ENCODE measurements around the gene EYS. TPM values are rescaled to one million over a fixed set of nuclear protein-coding genes. Genes with fewer than 3 reads are reported as not detected.
"Not testable (repeated sequence)": the region's sequence is repeated elsewhere in the genome, so short reads cannot be mapped to it uniquely, and the experiment has no call there.

The EYS gene
- total RNA-seq, 1 donor from 2014 or later: not detected

DNA sequence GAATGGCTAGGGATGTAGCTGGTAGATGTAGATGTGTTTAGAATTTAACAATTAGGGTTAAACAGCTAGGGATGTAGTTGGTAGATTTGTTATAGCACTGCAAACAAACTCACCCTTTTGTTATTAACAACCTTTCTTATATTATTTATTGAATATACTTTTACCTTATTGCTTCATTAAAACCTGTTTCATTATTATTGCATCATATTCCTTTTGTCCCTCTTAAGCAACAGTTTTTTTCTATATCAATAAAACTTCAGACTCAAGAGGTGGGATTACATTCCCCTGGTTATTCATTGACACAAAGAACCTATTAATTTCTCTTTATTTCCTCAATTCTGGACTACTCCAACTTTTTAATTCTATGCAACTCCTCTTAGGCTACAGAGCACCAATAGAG, 661.2 kb downstream of the EYS start:
- Mint-ChIP-seq H3K9me3 (ENCODE audit: unreplicated experiment) (no peaks in the 10 kb centered on the region), H3K36me3 (ENCODE audit: unreplicated experiment) (no peaks in the 10 kb centered on the region), H3K4me3 (ENCODE audit: unreplicated experiment) (no peak overlapping the region), H3K4me1 (ENCODE audit: unreplicated experiment) (no peaks in the 10 kb centered on the region), H3K27ac (ENCODE audit: unreplicated experiment) (no peak overlapping the region), H3K27me3 (ENCODE audit: unreplicated experiment) (peaks cover 16% of the 10 kb centered on the region)
- TF ChIP-seq, protein P1, sequence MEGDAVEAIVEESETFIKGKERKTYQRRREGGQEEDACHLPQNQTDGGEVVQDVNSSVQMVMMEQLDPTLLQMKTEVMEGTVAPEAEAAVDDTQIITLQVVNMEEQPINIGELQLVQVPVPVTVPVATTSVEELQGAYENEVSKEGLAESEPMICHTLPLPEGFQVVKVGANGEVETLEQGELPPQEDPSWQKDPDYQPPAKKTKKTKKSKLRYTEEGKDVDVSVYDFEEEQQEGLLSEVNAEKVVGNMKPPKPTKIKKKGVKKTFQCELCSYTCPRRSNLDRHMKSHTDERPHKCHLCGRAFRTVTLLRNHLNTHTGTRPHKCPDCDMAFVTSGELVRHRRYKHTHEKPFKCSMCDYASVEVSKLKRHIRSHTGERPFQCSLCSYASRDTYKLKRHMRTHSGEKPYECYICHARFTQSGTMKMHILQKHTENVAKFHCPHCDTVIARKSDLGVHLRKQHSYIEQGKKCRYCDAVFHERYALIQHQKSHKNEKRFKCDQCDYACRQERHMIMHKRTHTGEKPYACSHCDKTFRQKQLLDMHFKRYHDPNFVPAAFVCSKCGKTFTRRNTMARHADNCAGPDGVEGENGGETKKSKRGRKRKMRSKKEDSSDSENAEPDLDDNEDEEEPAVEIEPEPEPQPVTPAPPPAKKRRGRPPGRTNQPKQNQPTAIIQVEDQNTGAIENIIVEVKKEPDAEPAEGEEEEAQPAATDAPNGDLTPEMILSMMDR (IDR thresholded peaks at IDR 0.05): no peak
- DNase-seq (ENCODE audit: extremely low spot score, unreplicated experiment): no peak

DNA sequence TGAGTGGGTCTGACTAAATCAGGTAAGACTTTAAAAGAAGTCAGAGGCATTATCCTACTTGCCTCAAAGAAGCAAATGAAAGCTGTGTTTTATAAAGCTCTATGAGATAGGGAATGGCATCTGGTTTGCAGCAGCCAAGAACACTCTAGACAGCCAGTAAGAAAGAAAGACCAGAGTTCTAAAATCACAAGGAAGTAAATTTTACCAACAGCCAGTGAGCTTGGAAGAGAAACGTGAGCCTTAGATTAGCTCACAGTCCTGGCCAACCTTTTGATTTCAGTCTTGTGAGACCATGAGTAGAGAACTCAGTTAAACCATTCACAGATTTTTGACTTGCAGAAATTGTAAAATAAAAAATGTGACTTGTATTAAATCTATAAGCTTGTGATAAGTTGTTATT, 693.0 kb downstream of the EYS start:
- H3K27ac Mint-ChIP-seq (ENCODE audit: unreplicated experiment): no peak overlapping the region
- no peak for DNase-seq (ENCODE audit: extremely low spot score, unreplicated experiment)
- H3K4me3 Mint-ChIP-seq (ENCODE audit: unreplicated experiment): no peak overlapping the region
- TF ChIP-seq, protein P1 (IDR thresholded peaks at IDR 0.05): no peak
- H3K27me3 Mint-ChIP-seq (ENCODE audit: unreplicated experiment): peaks cover 3% of the 10 kb centered on the region
- H3K9me3 Mint-ChIP-seq (ENCODE audit: unreplicated experiment): no peaks in the 10 kb centered on the region
- no peaks in the 10 kb centered on the region for H3K4me1 Mint-ChIP-seq (ENCODE audit: unreplicated experiment)
- no peaks in the 10 kb centered on the region for H3K36me3 Mint-ChIP-seq (ENCODE audit: unreplicated experiment)

DNA sequence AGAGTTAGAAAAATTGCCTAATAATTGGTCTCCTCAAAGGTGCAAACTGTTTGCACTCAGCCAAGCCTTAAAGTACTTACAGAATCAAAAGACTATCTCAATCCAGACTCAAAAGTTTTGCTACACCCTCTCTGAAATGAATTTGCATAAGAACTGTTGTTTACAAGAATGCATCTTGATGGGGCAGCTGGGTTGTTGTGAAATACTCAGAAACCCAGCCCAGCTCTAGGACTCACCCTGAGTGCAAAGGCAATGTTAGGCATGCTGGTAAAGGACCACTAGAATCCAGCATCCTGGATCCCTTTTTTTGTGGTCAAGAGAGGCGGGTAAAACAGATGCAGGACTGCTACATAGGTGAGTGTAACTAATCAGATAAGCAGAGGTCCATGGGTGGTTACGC, 700.2 kb downstream of the EYS start:
- TF ChIP-seq, protein P1 (IDR thresholded peaks at IDR 0.05): no peak
- Mint-ChIP-seq H3K4me1 (ENCODE audit: unreplicated experiment) (no peaks in the 10 kb centered on the region), H3K4me3 (ENCODE audit: unreplicated experiment) (no peak overlapping the region), H3K9me3 (ENCODE audit: unreplicated experiment) (peaks cover 12% of the 10 kb centered on the region), H3K27me3 (ENCODE audit: unreplicated experiment) (peaks cover 5% of the 10 kb centered on the region), H3K27ac (ENCODE audit: unreplicated experiment) (no peak overlapping the region), H3K36me3 (ENCODE audit: unreplicated experiment) (no peaks in the 10 kb centered on the region)
- no peak for DNase-seq (ENCODE audit: extremely low spot score, unreplicated experiment)

DNA sequence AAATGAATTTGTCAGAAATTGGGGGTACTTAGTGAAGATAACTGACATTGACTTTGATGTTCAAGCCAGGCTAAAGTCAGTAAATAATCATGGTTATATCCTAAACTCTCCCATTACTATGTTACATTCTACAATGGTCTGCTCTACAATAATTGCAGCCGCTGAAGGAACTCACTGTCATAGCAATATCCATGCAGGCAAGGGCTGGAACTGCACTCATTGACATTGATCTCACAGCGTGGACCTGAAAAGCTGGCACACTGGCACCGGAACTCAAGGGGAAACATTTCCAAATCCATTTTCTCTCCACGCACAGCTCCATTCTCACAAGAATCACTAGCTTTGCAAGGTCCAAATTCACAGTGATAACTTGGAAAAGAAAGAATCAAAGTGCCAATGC, 702.7 kb downstream of the EYS start:
- no peak overlapping the region for H3K4me3 Mint-ChIP-seq (ENCODE audit: unreplicated experiment)

DNA sequence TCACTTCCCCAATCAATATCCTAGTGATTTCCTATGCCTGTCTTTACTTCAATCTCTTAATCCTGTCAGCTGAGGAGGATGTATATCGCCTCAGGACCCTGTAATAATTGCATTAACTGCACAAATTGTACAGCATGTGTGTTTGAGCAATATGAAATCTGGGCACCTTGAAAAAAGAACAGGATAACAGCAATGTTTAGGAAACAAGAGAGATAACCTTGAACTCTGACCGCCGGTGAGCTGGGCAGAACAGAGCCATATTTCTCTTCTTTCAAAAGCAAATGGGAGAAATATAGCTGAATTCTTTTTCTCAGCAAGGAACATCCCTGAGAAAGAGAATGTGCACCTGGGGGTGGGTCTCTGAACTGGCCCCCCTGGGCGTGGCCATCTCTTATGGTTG, 704.1 kb downstream of the EYS start:
- not testable (repeated sequence) for H3K4me3 Mint-ChIP-seq (ENCODE audit: unreplicated experiment); H3K27me3 Mint-ChIP-seq (ENCODE audit: unreplicated experiment); DNase-seq (ENCODE audit: extremely low spot score, unreplicated experiment); H3K4me1 Mint-ChIP-seq (ENCODE audit: unreplicated experiment); H3K27ac Mint-ChIP-seq (ENCODE audit: unreplicated experiment); H3K36me3 Mint-ChIP-seq (ENCODE audit: unreplicated experiment)
- peaks cover 12% of the 10 kb centered on the region for H3K9me3 Mint-ChIP-seq (ENCODE audit: unreplicated experiment)

More for the DNA sequence above, 702.7 kb downstream of the EYS start:
- no peaks in the 10 kb centered on the region for H3K36me3 Mint-ChIP-seq (ENCODE audit: unreplicated experiment)
- peaks cover 5% of the 10 kb centered on the region for H3K27me3 Mint-ChIP-seq (ENCODE audit: unreplicated experiment)
- TF ChIP-seq, protein P1 (IDR thresholded peaks at IDR 0.05): no peak
- H3K27ac Mint-ChIP-seq (ENCODE audit: unreplicated experiment): no peak overlapping the region
- DNase-seq (ENCODE audit: extremely low spot score, unreplicated experiment): no peak
- H3K9me3 Mint-ChIP-seq (ENCODE audit: unreplicated experiment): peaks cover 12% of the 10 kb centered on the region
- no peaks in the 10 kb centered on the region for H3K4me1 Mint-ChIP-seq (ENCODE audit: unreplicated experiment)

DNA sequence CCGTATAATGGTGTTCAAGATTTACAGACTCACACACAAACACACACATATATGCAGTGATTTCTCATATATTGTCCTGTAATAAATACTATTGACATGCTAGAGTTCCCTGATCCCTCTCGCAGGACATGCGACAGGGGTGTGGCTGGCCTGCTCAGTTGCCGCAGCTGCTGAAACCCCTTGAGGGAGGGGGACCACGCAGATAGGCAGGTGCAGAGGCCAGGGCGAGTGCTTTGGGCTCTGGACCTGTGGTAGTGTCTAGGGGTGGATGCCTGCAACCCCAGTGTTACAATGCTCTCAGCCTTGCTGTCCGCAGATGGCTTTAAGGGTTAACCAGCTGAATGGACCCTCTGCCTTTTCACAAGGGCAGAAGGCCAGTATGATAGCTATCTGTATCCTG, 706.2 kb downstream of the EYS start:
- H3K27ac Mint-ChIP-seq (ENCODE audit: unreplicated experiment): no peak overlapping the region
- TF ChIP-seq, protein P1 (IDR thresholded peaks at IDR 0.05): no peak
- DNase-seq (ENCODE audit: extremely low spot score, unreplicated experiment): no peak
- H3K27me3 Mint-ChIP-seq (ENCODE audit: unreplicated experiment): peaks cover 5% of the 10 kb centered on the region
- peaks cover 6% of the 10 kb centered on the region for H3K9me3 Mint-ChIP-seq (ENCODE audit: unreplicated experiment)
- no peaks in the 10 kb centered on the region for H3K36me3 Mint-ChIP-seq (ENCODE audit: unreplicated experiment)
- H3K4me1 Mint-ChIP-seq (ENCODE audit: unreplicated experiment): no peaks in the 10 kb centered on the region
- no peak overlapping the region for H3K4me3 Mint-ChIP-seq (ENCODE audit: unreplicated experiment)
